A549 (cell line): ENCODE results near the gene SEC14L5.

Experiments
- EP300 ChIP-seq, 2 experiments: fragments of >200 bp; sonication (Bioruptor Twin); formaldehyde crosslinking; IDR thresholded peaks; 2 replicates in 1 of 2; 3 replicates in 1 of 2; pipeline ENCODE4 v1.6.1; 2016 to 2017
- POLR2A ChIP-seq: IDR thresholded peaks from 2 replicates; pipeline ENCODE4 v1.6.1; 2012; ENCODE audit warnings: mild to moderate bottlenecking, low read length
- RAD21 ChIP-seq, 2 experiments: fragments of >200 bp in 1 of 2; sonication (Bioruptor Twin) in 1 of 2; formaldehyde crosslinking in 1 of 2; IDR thresholded peaks in 1 of 2; conservative IDR thresholded peaks in 1 of 2; 2 replicates in 1 of 2; 3 replicates in 1 of 2; pipeline ENCODE4 v1.6.1; 2012 to 2018; ENCODE audit warnings: inconsistent platforms in 1 of 2
- RFX5 ChIP-seq: fragments of 450-650 bp; IDR thresholded peaks from 2 replicates; pipeline ENCODE4 v1.7.1; 2014; ENCODE audit warnings: antibody characterized with exemption, mild to moderate bottlenecking, moderate library complexity
- TF ChIP-seq, protein P1 (sequence below): IDR thresholded peaks from 2 replicates; pipeline ENCODE4 v1.6.1; 2012
- TF ChIP-seq, protein P2 (sequence below): fragments of 200-600 bp; sonication (generic); IDR thresholded peaks from 2 replicates; pipeline ENCODE4 v1.6.1; 2016; ENCODE audit warnings: antibody characterized with exemption, mild to moderate bottlenecking, moderate library complexity
- TF ChIP-seq, protein P3 (sequence below): fragments of >200 bp; sonication (Bioruptor Twin); formaldehyde crosslinking; IDR thresholded peaks from 3 replicates; pipeline ENCODE4 v1.5.1; 2016

DNA sequence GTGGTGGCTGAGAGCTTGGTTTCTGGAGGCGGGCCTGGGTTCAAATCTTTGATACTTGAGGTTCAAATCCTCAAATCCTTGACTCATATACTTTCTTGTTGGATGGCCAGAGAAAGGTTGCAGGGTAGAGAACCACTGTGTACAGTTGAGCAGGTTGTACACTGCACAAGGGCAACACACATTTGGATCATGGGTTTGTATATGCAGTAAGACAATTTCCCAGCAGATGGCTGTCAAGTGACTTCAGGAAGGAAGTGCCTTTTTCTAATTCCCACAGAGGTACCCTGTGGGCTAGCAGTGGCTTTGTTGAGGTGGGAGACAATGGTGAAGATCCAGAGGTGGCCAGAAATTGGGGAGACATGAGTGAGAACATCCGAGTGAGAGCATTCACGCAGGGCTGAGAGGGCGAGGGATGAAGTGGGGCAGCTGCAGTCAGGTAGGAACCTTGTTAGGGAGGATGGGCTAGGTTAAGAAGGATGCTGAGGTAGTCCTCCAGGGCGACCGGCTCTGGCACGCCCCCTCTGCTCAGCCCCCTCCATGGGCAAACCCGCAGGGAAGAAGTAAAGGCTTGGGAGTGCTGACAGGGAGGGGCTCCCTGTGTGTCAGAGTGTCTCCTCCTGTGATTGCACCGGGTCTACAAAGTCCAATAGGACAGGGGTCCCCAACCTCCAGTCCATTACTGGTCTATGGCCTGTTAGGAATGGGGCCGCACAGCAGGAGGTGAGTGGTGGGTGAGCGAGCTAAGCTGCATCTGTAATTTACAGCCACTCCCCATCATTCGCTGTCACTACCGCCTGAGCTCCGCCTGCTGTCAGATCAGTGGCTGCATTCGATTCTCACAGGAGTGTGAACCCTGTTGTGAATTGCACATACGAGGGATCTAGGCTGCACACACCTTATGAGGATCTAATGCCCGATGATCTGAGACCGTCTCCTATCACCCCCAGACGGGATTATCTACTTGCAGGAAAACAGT is 104.9 kb downstream of the SEC14L5 start:
- TF ChIP-seq, protein P1, sequence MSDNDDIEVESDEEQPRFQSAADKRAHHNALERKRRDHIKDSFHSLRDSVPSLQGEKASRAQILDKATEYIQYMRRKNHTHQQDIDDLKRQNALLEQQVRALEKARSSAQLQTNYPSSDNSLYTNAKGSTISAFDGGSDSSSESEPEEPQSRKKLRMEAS, result no peak
- TF ChIP-seq RFX5 (no peak), EP300 (IDR thresholded peaks at IDR 0.05) (no peak), RAD21 (conservative IDR thresholded peaks at IDR 0.05 in 1 of 2, IDR thresholded peaks at IDR 0.05 in 1 of 2) (peak in 1 of 2 experiments; percentile 27; a peak in 1 of 5 replicates), POLR2A (no peak)
- TF ChIP-seq, protein P2, sequence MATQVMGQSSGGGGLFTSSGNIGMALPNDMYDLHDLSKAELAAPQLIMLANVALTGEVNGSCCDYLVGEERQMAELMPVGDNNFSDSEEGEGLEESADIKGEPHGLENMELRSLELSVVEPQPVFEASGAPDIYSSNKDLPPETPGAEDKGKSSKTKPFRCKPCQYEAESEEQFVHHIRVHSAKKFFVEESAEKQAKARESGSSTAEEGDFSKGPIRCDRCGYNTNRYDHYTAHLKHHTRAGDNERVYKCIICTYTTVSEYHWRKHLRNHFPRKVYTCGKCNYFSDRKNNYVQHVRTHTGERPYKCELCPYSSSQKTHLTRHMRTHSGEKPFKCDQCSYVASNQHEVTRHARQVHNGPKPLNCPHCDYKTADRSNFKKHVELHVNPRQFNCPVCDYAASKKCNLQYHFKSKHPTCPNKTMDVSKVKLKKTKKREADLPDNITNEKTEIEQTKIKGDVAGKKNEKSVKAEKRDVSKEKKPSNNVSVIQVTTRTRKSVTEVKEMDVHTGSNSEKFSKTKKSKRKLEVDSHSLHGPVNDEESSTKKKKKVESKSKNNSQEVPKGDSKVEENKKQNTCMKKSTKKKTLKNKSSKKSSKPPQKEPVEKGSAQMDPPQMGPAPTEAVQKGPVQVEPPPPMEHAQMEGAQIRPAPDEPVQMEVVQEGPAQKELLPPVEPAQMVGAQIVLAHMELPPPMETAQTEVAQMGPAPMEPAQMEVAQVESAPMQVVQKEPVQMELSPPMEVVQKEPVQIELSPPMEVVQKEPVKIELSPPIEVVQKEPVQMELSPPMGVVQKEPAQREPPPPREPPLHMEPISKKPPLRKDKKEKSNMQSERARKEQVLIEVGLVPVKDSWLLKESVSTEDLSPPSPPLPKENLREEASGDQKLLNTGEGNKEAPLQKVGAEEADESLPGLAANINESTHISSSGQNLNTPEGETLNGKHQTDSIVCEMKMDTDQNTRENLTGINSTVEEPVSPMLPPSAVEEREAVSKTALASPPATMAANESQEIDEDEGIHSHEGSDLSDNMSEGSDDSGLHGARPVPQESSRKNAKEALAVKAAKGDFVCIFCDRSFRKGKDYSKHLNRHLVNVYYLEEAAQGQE, result no peak
- TF ChIP-seq, protein P3, sequence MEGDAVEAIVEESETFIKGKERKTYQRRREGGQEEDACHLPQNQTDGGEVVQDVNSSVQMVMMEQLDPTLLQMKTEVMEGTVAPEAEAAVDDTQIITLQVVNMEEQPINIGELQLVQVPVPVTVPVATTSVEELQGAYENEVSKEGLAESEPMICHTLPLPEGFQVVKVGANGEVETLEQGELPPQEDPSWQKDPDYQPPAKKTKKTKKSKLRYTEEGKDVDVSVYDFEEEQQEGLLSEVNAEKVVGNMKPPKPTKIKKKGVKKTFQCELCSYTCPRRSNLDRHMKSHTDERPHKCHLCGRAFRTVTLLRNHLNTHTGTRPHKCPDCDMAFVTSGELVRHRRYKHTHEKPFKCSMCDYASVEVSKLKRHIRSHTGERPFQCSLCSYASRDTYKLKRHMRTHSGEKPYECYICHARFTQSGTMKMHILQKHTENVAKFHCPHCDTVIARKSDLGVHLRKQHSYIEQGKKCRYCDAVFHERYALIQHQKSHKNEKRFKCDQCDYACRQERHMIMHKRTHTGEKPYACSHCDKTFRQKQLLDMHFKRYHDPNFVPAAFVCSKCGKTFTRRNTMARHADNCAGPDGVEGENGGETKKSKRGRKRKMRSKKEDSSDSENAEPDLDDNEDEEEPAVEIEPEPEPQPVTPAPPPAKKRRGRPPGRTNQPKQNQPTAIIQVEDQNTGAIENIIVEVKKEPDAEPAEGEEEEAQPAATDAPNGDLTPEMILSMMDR, result no peak
